GM18507 (cell line): Measurements from ENCODE around the gene P2RY14.

Experiments used
- DNase-seq: peaks from one replicate; pipeline ENCODE4 v3.0.0; 2011; ENCODE audit warnings: low read depth; ENCODE audit not compliant: insufficient read length; ENCODE audit errors: extremely low spot score
- FAIRE-seq: peaks from 2 replicates; lab custom pipeline; 2011; peaks lifted over from hg19 to GRCh38; lab: Jason Lieb, UNC

P2RY14 gene

GRCh38 chr3:151166161-151166560 lies 112.2 kb downstream of the P2RY14 start:
- DNase-seq: no peak
- no peak for FAIRE-seq

DNA sequence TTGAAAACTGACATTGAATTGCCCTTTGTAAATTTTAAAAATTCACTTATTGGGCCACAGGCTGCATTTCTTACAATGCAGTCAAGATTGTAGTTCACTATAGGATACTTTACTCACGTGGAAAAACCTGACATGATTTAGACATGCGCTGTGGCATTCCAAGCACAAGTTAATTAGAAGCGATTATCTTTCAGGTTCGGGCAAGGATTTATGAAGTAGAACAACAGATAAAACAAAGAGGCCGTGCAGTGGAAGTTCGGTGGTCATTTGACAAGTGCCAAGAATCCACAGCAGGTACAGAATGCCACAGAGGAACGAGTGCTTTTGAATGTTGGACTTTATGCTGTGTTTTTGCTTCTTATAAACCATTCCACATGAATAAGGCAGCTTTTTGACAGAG lies 113.1 kb downstream of the P2RY14 start:
- FAIRE-seq (no peak), DNase-seq (no peak)
